Keratinocyte (primary cell): Measurements from ENCODE around the gene CCDC88A. TPM values are rescaled to one million over a fixed set of nuclear protein-coding genes. Genes with fewer than 3 reads are reported as not detected.

Source experiments
- DNase-seq: peaks from one replicate; pipeline ENCODE4 v3.0.0-alpha.2; 2011; ENCODE audit warnings: low read depth, missing footprints, low spot score
- FAIRE-seq: peaks from 2 replicates; lab custom pipeline; 2011; peaks lifted over from hg19 to GRCh38; lab: Jason Lieb, UNC
- H2AFZ ChIP-seq: 2 replicates; pipeline ENCODE4 v1.6.0; 2012; ENCODE audit warnings: low read length, control low read depth, inconsistent platforms; ENCODE audit not compliant: control insufficient read depth
- H3K27ac ChIP-seq: 2 replicates; pipeline ENCODE4 v1.5.1; 2011; ENCODE audit warnings: low read length; ENCODE audit not compliant: control insufficient read depth, insufficient read depth
- H3K27me3 ChIP-seq: 3 replicates; pipeline ENCODE4 v1.6.0; 2011; ENCODE audit warnings: low read length; ENCODE audit not compliant: control insufficient read depth, insufficient read depth; ENCODE audit errors: extremely low read depth
- H3K36me3 ChIP-seq, 2 experiments: 2 replicates in 1 of 2; 3 replicates in 1 of 2; pipeline ENCODE4 v1.5.1; 2011; ENCODE audit warnings: low read length in 2 of 2, mild to moderate bottlenecking in 1 of 2; ENCODE audit not compliant: control insufficient read depth in 2 of 2, insufficient read depth in 2 of 2; ENCODE audit errors: extremely low read depth in 1 of 2
- H3K4me1 ChIP-seq: 3 replicates; pipeline ENCODE4 v1.5.1; 2011; ENCODE audit warnings: low read length; ENCODE audit not compliant: control insufficient read depth, insufficient read depth; ENCODE audit errors: extremely low read depth
- H3K4me2 ChIP-seq: 3 replicates; pipeline ENCODE4 v1.6.0; 2011; ENCODE audit warnings: low read depth, low read length; ENCODE audit not compliant: control insufficient read depth, insufficient read depth; ENCODE audit errors: extremely low read depth
- H3K4me3 ChIP-seq, 3 experiments: fragments of 200-600 bp in 1 of 3; sonication (generic) in 1 of 3; 2 replicates in 2 of 3; 3 replicates in 1 of 3; pipeline ENCODE4 v1.5.1; 2011 to 2016; ENCODE audit warnings: low read length in 3 of 3, mild to moderate bottlenecking in 3 of 3, control low read depth in 2 of 3, inconsistent platforms in 1 of 3, low read depth in 1 of 3, mixed read lengths in 1 of 3, mixed run types in 1 of 3, moderate library complexity in 1 of 3; ENCODE audit not compliant: control insufficient read depth in 2 of 3, insufficient read depth in 2 of 3; ENCODE audit errors: extremely low read depth in 1 of 3
- H3K79me2 ChIP-seq: 2 replicates; pipeline ENCODE4 v1.6.0; 2012; ENCODE audit warnings: low read length; ENCODE audit not compliant: control insufficient read depth, insufficient read depth
- H3K9ac ChIP-seq: 3 replicates; pipeline ENCODE4 v1.6.0; 2011; ENCODE audit warnings: low read length; ENCODE audit not compliant: control insufficient read depth, insufficient read depth; ENCODE audit errors: extremely low read depth
- H3K9me1 ChIP-seq: 3 replicates; pipeline ENCODE4 v1.6.0; 2011; ENCODE audit warnings: low read length; ENCODE audit not compliant: control insufficient read depth, insufficient read depth; ENCODE audit errors: extremely low read depth
- H3K9me3 ChIP-seq: 2 replicates; pipeline ENCODE4 v1.5.1; 2012; ENCODE audit warnings: low read depth, low read length; ENCODE audit not compliant: control insufficient read depth
- H4K20me1 ChIP-seq: 3 replicates; pipeline ENCODE4 v1.6.0; 2011; ENCODE audit warnings: low read length; ENCODE audit not compliant: control insufficient read depth, insufficient read depth; ENCODE audit errors: extremely low read depth
- CTCF ChIP-seq, 3 experiments: IDR thresholded peaks in 1 of 3; conservative IDR thresholded peaks in 1 of 3; optimal IDR thresholded peaks in 1 of 3; 2 replicates in 2 of 3; 3 replicates in 1 of 3; pipeline versions ENCODE3 to v1.5.1; 2011; ENCODE audit warnings: low read length in 3 of 3, mild to moderate bottlenecking in 3 of 3, moderate library complexity in 2 of 3, control low read depth in 1 of 3, inconsistent platforms in 1 of 3; ENCODE audit not compliant: insufficient read depth in 2 of 3; ENCODE audit errors: extremely low read depth in 1 of 3
- EZH2 ChIP-seq: IDR thresholded peaks from one replicate; pipeline ENCODE4 v1.6.1; 2012; ENCODE audit warnings: inconsistent platforms, mild to moderate bottlenecking, low read length, moderate library complexity
- dilution Hi-C: fragments of 300-500 bp; cut with MboI; formaldehyde crosslinking; loops from one replicate; pipeline ENCODE4 v1.7.0; 2020; ENCODE audit warnings: low sequenced_read_pairs; ENCODE audit not compliant: extremely low pct_ligation_motif_present
- polyA plus RNA-seq, 5 experiments: library from polyadenylated mRNA; depleted of rRNA in 3 of 5; stranded (reverse) in 3 of 5; stranded (forward) in 1 of 5; unstranded in 1 of 5; fragments of >200 nt; gene quantifications; 1 replicate in 1 of 5; 2 replicates in 3 of 5; 3 replicates in 1 of 5; pipeline versions ENCODE4 v1.2.1 to v1.2.3, GENCODE V29; 2011 to 2012; ENCODE audit warnings: missing spikeins in 2 of 5, low read depth in 1 of 5, low replicate concordance in 1 of 5

CCDC88A gene
- polyA plus RNA-seq, 1 donor (not counting 4 experiments of a cell fraction or from before 2014, with no cell fraction given), result 21.3 TPM

- Histone ChIP-seq H3K9ac (no peak overlapping the region), H3K36me3 (peaks cover 4% of the 10 kb centered on the region in 2 experiments), H3K27ac (no peak overlapping the region), H3K4me2 (no peak overlapping the region), H3K27me3 (no peaks in the 10 kb centered on the region), H4K20me1 (no peaks in the 10 kb centered on the region), H3K4me1 (no peaks in the 10 kb centered on the region), H3K4me3 (no peak overlapping the region), H3K9me3 (no peaks in the 10 kb centered on the region), H2AFZ (no peak overlapping the region), H3K79me2 (no peaks in the 10 kb centered on the region), H3K9me1 (no peaks in the 10 kb centered on the region)
- DNase-seq (no peak), FAIRE-seq (no peak)
- no peak for TF ChIP-seq EZH2
- TF ChIP-seq CTCF (optimal IDR thresholded peaks at IDR 0.05 in 1 of 3, IDR thresholded peaks at IDR 0.05 in 1 of 3, conservative IDR thresholded peaks at IDR 0.05 in 1 of 3; ENCODE audit: extremely low read depth in 1 of 3, insufficient read depth in 2 of 3, low read length in 3 of 3), result no peak
- dilution Hi-C loops, result no loop called here
Measured at GRCh38 chr2:55309446-55309845, 110.2 kb downstream of the CCDC88A start.

DNA sequence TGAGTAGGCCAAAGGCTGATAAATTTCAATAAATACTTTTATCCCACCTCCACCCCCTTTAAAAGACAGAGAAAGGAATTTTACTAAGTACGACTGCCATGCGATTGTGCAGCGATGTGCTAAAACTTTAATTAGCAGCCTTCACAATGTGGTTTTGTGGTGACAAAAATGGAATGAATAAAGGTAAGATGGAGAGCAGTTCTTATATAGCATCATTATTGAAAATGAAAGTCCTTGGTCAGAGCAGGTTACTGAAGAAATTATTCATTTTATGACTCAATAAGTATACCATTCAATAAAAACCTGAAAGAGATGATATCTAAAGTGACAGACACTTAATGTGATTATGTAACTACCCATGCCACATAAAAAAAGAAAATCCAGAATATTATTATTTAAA, 117.4 kb downstream of the CCDC88A start:
- no peak for TF ChIP-seq CTCF (optimal IDR thresholded peaks at IDR 0.05 in 1 of 3, IDR thresholded peaks at IDR 0.05 in 1 of 3, conservative IDR thresholded peaks at IDR 0.05 in 1 of 3; ENCODE audit: extremely low read depth in 1 of 3, insufficient read depth in 2 of 3, low read length in 3 of 3)
- no peak for TF ChIP-seq EZH2
- Histone ChIP-seq H3K79me2 (no peaks in the 10 kb centered on the region), H3K9ac (no peak overlapping the region), H4K20me1 (no peaks in the 10 kb centered on the region), H3K4me1 (no peaks in the 10 kb centered on the region), H3K9me3 (no peaks in the 10 kb centered on the region), H3K36me3 (peaks cover 0 to 6% of the 10 kb centered on the region in 2 experiments), H3K27ac (no peak overlapping the region), H3K9me1 (no peaks in the 10 kb centered on the region), H3K27me3 (no peaks in the 10 kb centered on the region), H3K4me3 (no peak overlapping the region), H3K4me2 (no peak overlapping the region), H2AFZ (no peak overlapping the region)
- FAIRE-seq (no peak), DNase-seq (no peak)
- dilution Hi-C loops, result no loop called here
